Gastrocnemius medialis (tissue), 4 donors: Measurements from ENCODE around the gene PLET1.

Source experiments
- CTCF ChIP-seq, 5 experiments: fragments of 450-650 bp in 3 of 5; fragments of 200-600 bp in 2 of 5; sonication (generic) in 2 of 5; IDR thresholded peaks in 4 of 5; conservative IDR thresholded peaks in 1 of 5; 1 replicate in 4 of 5; 2 replicates in 1 of 5; pipeline ENCODE4 v1.5.1; 2016 to 2019; ENCODE audit warnings: antibody characterized with exemption in 5 of 5, mild to moderate bottlenecking in 3 of 5, moderate library complexity in 3 of 5
- POLR2A ChIP-seq, 2 donors: fragments of 450-650 bp; IDR thresholded peaks; one replicate each; pipeline ENCODE4 v1.6.1; 2017; ENCODE audit warnings: antibody characterized with exemption in 2 of 2, mild to moderate bottlenecking in 2 of 2, moderate library complexity in 2 of 2

- no peak for TF ChIP-seq CTCF (IDR thresholded peaks at IDR 0.05 in 4 of 5, conservative IDR thresholded peaks at IDR 0.05 in 1 of 5)
- TF ChIP-seq POLR2A (IDR thresholded peaks at IDR 0.05): no peak
Observed at GRCh38 chr11:112296044-112296443, 35.4 kb upstream of the PLET1 start.
